Heart right ventricle (tissue), 16 donors: ENCODE results near the gene JOSD2. TPM values are rescaled to one million over a fixed set of nuclear protein-coding genes. Genes with fewer than 3 reads are reported as not detected.

Source experiments
- ATAC-seq, 8 donors: fragments of 200-7000 bp; cut with Tn5 transposase; one replicate each; pipeline ENCODE4 v1.9.1; 2020; ENCODE audit warnings: mild to moderate bottlenecking in 8 of 8, moderate library complexity in 8 of 8, moderate number of reproducible peaks in 1 of 8
- DNase-seq, 2 donors: peaks; one replicate each; pipeline ENCODE4 v3.0.0-alpha.2; 2020
- H3K27ac ChIP-seq, 10 donors: fragments of 200-600 bp; sonication (generic) in 2 of 10; one replicate each; pipeline versions ENCODE4 v1.5.0 to v1.8.0; 2020 to 2022; ENCODE audit warnings: mild to moderate bottlenecking in 3 of 10
- H3K27me3 ChIP-seq, 7 donors: fragments of 200-600 bp; one replicate each; pipeline ENCODE4 v1.8.0; 2021 to 2022; ENCODE audit warnings: mild to moderate bottlenecking in 2 of 7
- H3K36me3 ChIP-seq, 9 donors: fragments of 200-600 bp; sonication (generic) in 1 of 9; one replicate each; pipeline versions ENCODE4 v1.5.0 to v1.8.0; 2020 to 2022; ENCODE audit warnings: mild to moderate bottlenecking in 2 of 9
- H3K4me1 ChIP-seq, 9 donors: fragments of 200-600 bp; sonication (generic) in 1 of 9; one replicate each; pipeline versions ENCODE4 v1.5.0 to v1.8.0; 2020 to 2022; ENCODE audit warnings: mild to moderate bottlenecking in 4 of 9
- H3K4me3 ChIP-seq, 10 donors: fragments of 200-600 bp; sonication (generic) in 2 of 10; one replicate each; pipeline versions ENCODE4 v1.5.0 to v1.8.0; 2020 to 2022; ENCODE audit warnings: mild to moderate bottlenecking in 7 of 10, moderate library complexity in 2 of 10
- H3K9me3 ChIP-seq, 11 donors: fragments of 200-600 bp in 10 of 11; sonication (generic) in 2 of 11; one replicate each; pipeline versions ENCODE4 v1.5.0 to v1.8.0; 2013 to 2022; ENCODE audit warnings: mild to moderate bottlenecking in 2 of 11, control low read depth in 1 of 11, moderate library complexity in 1 of 11
- WGBS, 2 donors: extraction: QIAGEN DNeasy Blood & Tissue Kit; methylation state at CpG; one replicate each; pipeline ENCODE4 v1.1.7; 2013; ENCODE audit warnings: inconsistent platforms in 1 of 2; 5-methylcytosine and 5-hydroxymethylcytosine counted together
- intact Hi-C, 10 donors: fragments of 100-400 bp; cut with DNase I; formaldehyde crosslinking; loops; one replicate each; pipeline versions ENCODE4 v1.11.1 to v1.14.2; 2022
- polyA plus RNA-seq, 2 donors: library from polyadenylated mRNA; stranded (reverse); fragments of 200-250 nt; gene quantifications; one replicate each; pipeline ENCODE4 v1.2.3, GENCODE V29; 2013
- total RNA-seq, 10 donors: library from RNA; stranded (reverse); fragmentation: NEBNext Ultra II Directional in 3 of 10; extraction: Animal tissue kit (Norgen Biotek cat#: 25700) in 3 of 10; gene quantifications; one replicate each; pipeline versions ENCODE4 v1.2.1 to v1.2.4, GENCODE V29; 2021 to 2023
- TF ChIP-seq, protein P1 (sequence below), 9 donors: fragments of 200-600 bp; sonication (generic) in 2 of 9; IDR thresholded peaks; one replicate each; pipeline versions ENCODE4 v1.5.0 to v1.8.0; 2021 to 2022; ENCODE audit warnings: antibody characterized with exemption in 9 of 9, mild to moderate bottlenecking in 5 of 9, moderate library complexity in 1 of 9
- donor health status: Arrhythmogenic right ventricular cardiomyopathy.
- donor health status: ischemic (EF 13 %, LVEDD 7.1; RV severe dilation, severe dysfunction).
- donor health status: healthy with polysubstance abuse.
- donor health status: DM: no; HTN: yes; CAD: no.
- donor health status: DM: no; HTN: no; CAD: no.
- donor health status: ischemic (EF 25% LVEDD 6.9; RV normal size, moderate dysfunction).
- donor health status: ischemic (EF 25% LVEDD 5.7; RV mildly dilated, moderate dysfunction).
- donor health status: healthy.
- donor health status: DM: yes; HTN: yes; CAD: no.
- donor health status: Ischemic cardiomyopathy.
- donor health status: ischemic (EF 35%, LVEDD 5.7; RV mildly dilated, moderate dysfunction).
- donor health status: nonischemic (EF 11% LVEDD 7.7; RV severe dilation, severe dysfunction).
- donor health status: DM: yes; HTN: yes; CAD: no.
- donor health status: PGD.
- donor health status: ischemic (EF 29% LVEDD 5.4; RV normal size, mild dysfunction).
- donor health status: nonischemic (EF 23%, LVEDD 6.1; RV moderate dilation, normal function).

The JOSD2 gene
- total and polyA plus RNA-seq, 12 donors: 13.3 to 69.6 (median 31.0) TPM

- H3K4me1 ChIP-seq: no peaks in the 10 kb centered on the region
- intact Hi-C loops: loop anchor here in 6 of 10 donors (5.0 kb wide), 2 partner anchors 98 to 108 kb away; partner anchors contain the start of gene NAPSA (in 5 of the 6)
- DNase-seq (no peak), ATAC-seq (peak in 1 of 8 donors; percentile 26)
- 75 to 83% methylated on average over 13 of the region's 13 CpGs for WGBS, 2 donors
- H3K4me3 ChIP-seq: no peak overlapping the region
- TF ChIP-seq, protein P1, sequence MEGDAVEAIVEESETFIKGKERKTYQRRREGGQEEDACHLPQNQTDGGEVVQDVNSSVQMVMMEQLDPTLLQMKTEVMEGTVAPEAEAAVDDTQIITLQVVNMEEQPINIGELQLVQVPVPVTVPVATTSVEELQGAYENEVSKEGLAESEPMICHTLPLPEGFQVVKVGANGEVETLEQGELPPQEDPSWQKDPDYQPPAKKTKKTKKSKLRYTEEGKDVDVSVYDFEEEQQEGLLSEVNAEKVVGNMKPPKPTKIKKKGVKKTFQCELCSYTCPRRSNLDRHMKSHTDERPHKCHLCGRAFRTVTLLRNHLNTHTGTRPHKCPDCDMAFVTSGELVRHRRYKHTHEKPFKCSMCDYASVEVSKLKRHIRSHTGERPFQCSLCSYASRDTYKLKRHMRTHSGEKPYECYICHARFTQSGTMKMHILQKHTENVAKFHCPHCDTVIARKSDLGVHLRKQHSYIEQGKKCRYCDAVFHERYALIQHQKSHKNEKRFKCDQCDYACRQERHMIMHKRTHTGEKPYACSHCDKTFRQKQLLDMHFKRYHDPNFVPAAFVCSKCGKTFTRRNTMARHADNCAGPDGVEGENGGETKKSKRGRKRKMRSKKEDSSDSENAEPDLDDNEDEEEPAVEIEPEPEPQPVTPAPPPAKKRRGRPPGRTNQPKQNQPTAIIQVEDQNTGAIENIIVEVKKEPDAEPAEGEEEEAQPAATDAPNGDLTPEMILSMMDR (IDR thresholded peaks at IDR 0.05): no peak
- no peaks in the 10 kb centered on the region for H3K9me3 ChIP-seq
- peaks cover 0 to 40% (median 16%) of the 10 kb centered on the region in 7 donors for H3K27me3 ChIP-seq
- no peak overlapping the region for H3K27ac ChIP-seq
- no peaks in the 10 kb centered on the region for H3K36me3 ChIP-seq
Observed at GRCh38 chr19:50465000-50465399, 46.0 kb downstream of the JOSD2 start.

DNA sequence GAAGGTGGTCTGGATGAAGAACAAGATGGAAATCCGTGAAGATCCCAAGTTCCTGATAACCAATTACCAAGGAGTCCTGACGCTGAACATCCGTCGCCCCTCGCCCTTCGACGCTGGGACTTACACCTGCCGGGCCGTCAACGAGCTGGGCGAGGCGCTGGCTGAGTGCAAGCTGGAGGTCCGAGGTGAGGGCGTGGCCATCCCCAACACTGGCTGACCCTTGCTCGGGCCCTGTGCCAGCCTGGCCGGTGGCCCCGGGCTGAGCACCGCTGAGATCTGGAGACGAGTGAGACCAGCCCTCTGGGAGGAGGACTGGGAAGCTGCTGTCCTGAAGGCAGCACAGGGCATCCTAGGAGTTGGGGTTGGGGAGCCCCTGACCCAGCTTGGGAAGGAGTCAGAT, 46.6 kb downstream of the JOSD2 start:
- 70 to 75% methylated on average over 19 of the region's 19 CpGs for WGBS, 2 donors
- H3K9me3 ChIP-seq: no peaks in the 10 kb centered on the region
- H3K4me1 ChIP-seq: no peaks in the 10 kb centered on the region
- H3K27me3 ChIP-seq: peaks cover 0 to 43% (median 21%) of the 10 kb centered on the region in 7 donors
- no peak overlapping the region for H3K4me3 ChIP-seq
- no peaks in the 10 kb centered on the region for H3K36me3 ChIP-seq
- intact Hi-C loops: loop anchor here in 6 of 10 donors (5.0 kb wide), 2 partner anchors 97 to 107 kb away; partner anchors contain the start of gene NAPSA (in 5 of the 6)
- peak in 1 of 8 donors; percentile 26 for ATAC-seq
- DNase-seq: no peak
- TF ChIP-seq, protein P1 (IDR thresholded peaks at IDR 0.05): no peak
- no peak overlapping the region for H3K27ac ChIP-seq

GRCh38 chr19:50462970-50463369, 48.0 kb downstream of the JOSD2 start:
- no peak for DNase-seq
- no peaks in the 10 kb centered on the region for H3K9me3 ChIP-seq
- H3K4me3 ChIP-seq: no peak overlapping the region
- peaks cover 0 to 55% (median 33%) of the 10 kb centered on the region in 7 donors for H3K27me3 ChIP-seq
- TF ChIP-seq, protein P1 (IDR thresholded peaks at IDR 0.05): no peak
- 78% methylated on average over 7 of the region's 7 CpGs for WGBS, 2 donors
- intact Hi-C loops: loop anchor here in 6 of 10 donors (5.0 kb wide), 2 partner anchors 96 to 106 kb away; partner anchors contain the start of gene NAPSA (in 5 of the 6)
- H3K27ac ChIP-seq: no peak overlapping the region
- ATAC-seq: no peak
- no peaks in the 10 kb centered on the region for H3K36me3 ChIP-seq
- H3K4me1 ChIP-seq: no peaks in the 10 kb centered on the region

GRCh38 chr19:50461066-50461875, 49.7 kb downstream of the JOSD2 start:
- ATAC-seq (peak; percentile 56 to 82 (median 76)), DNase-seq (peak; percentile 39 to 44)
- TF ChIP-seq, protein P1 (IDR thresholded peaks at IDR 0.05): peak; percentile 70 to 84 (median 82)
- peaks cover 0 to 72% (median 50%) of the 10 kb centered on the region in 7 donors for H3K27me3 ChIP-seq
- no peaks in the 10 kb centered on the region for H3K36me3 ChIP-seq
- no peaks in the 10 kb centered on the region for H3K4me1 ChIP-seq
- no peak overlapping the region for H3K4me3 ChIP-seq
- WGBS, 2 donors: 31 to 33% methylated on average over 28 of the region's 28 CpGs
- intact Hi-C loops: loop anchor here (1.0 to 5.0 kb wide), 4 partner anchors 92 to 104 kb away; partner anchors contain the start of gene NAPSA (in 5 of the 10)
- no peak overlapping the region for H3K27ac ChIP-seq
- H3K9me3 ChIP-seq: no peaks in the 10 kb centered on the region
